Naive B cell (primary cell): ENCODE results near the gene MCCC2. TPM values are rescaled to one million over a fixed set of nuclear protein-coding genes. Genes with fewer than 3 reads are reported as not detected.
"Not testable (repeated sequence)": the region's sequence is repeated elsewhere in the genome, so short reads cannot be mapped to it uniquely, and the experiment has no call there.

Experiments used
- ATAC-seq, 2 donors: fragments of 150-1000 bp; cut with Tn5 transposase; 2 replicates each; pipeline ENCODE4 v1.10.0; 2021; ENCODE audit warnings: low read depth in 2 of 2, mild to moderate bottlenecking in 2 of 2, moderate library complexity in 2 of 2
- DNase-seq: peaks from one replicate; pipeline ENCODE4 v3.0.0; 2022
- H3K27ac Mint-ChIP-seq, 6 donors: one replicate each; pipeline ENCODE4 v1.8.0; 2020 to 2022; ENCODE audit warnings: mild to moderate bottlenecking in 6 of 6, mixed read lengths in 6 of 6, moderate library complexity in 5 of 6, inconsistent platforms in 2 of 6
- H3K27me3 Mint-ChIP-seq, 3 donors: one replicate each; pipeline ENCODE4 v1.8.0; 2021 to 2022; ENCODE audit warnings: mixed read lengths in 3 of 3, mild to moderate bottlenecking in 1 of 3
- H3K36me3 Mint-ChIP-seq, 2 donors: one replicate each; pipeline ENCODE4 v1.8.0; 2020 to 2022; ENCODE audit warnings: mixed read lengths in 2 of 2, inconsistent platforms in 1 of 2, mild to moderate bottlenecking in 1 of 2
- H3K4me1 Mint-ChIP-seq, 3 donors: one replicate each; pipeline ENCODE4 v1.8.0; 2020 to 2022; ENCODE audit warnings: mixed read lengths in 3 of 3, inconsistent platforms in 1 of 3, mild to moderate bottlenecking in 1 of 3, moderate library complexity in 1 of 3
- H3K4me3 Mint-ChIP-seq, 8 donors: one replicate each; pipeline ENCODE4 v1.8.0; 2020 to 2022; ENCODE audit warnings: mild to moderate bottlenecking in 8 of 8, mixed read lengths in 8 of 8, moderate library complexity in 8 of 8, inconsistent platforms in 2 of 8
- H3K9me3 Mint-ChIP-seq, 7 donors: one replicate each; pipeline ENCODE4 v1.8.0; 2020 to 2022; ENCODE audit warnings: mixed read lengths in 7 of 7, mild to moderate bottlenecking in 5 of 7, inconsistent platforms in 2 of 7, moderate library complexity in 1 of 7
- polyA plus RNA-seq, 6 donors: library from polyadenylated mRNA; unstranded; fragments of 300-500 nt; fragmentation: Illumina TruSeq; gene quantifications; one replicate each; pipeline ENCODE4 v1.2.3, GENCODE V29; 2021; ENCODE audit warnings: low read depth in 6 of 6

The MCCC2 gene
- polyA plus RNA-seq, 6 donors from 2014 or later = 27.3 to 42.1 (median 35.4) TPM

DNA sequence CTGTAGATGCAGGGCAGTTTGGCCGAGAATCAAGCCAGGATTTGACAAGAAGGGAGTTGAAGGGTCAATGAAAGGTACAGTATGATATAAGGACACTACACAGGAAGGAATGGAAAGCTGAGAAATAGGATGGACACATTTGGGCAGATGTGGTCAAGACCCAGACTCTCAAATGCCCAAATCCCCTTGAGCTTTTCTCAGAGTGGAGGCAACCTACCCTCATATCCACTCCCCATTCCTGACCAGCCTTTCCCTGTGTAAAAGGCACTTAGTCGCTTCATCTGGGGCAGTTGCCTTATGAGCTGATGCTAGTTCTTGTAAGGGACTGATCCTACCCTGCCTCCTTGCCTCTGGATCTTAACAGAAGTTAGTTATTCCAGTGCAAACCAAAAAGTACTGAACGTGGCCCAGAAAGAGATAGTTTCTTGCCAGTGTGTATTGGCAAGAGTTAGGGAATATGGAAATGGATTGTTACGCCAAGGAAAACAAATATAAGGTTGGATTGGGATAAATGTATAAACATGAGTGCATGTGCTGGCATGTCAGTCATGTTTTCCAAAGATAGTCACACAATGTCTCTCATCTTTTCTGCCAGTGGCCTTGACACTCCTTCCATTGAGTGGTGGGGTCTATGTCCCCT lies 4.1 kb upstream of the MCCC2 start:
- Mint-ChIP-seq H3K27me3 (no peaks in the 10 kb centered on the region), H3K27ac (no peak overlapping the region), H3K4me1 (peaks cover 4 to 18% (median 8%) of the 10 kb centered on the region in 3 donors), H3K9me3 (peaks cover 0 to 7% (median 0%) of the 10 kb centered on the region in 7 donors), H3K4me3 (peak overlapping the region in 1 of 8 donors; percentile 34), H3K36me3 (peaks cover 8 to 11% of the 10 kb centered on the region in 2 donors)
- no peak for ATAC-seq
- DNase-seq = no peak

DNA sequence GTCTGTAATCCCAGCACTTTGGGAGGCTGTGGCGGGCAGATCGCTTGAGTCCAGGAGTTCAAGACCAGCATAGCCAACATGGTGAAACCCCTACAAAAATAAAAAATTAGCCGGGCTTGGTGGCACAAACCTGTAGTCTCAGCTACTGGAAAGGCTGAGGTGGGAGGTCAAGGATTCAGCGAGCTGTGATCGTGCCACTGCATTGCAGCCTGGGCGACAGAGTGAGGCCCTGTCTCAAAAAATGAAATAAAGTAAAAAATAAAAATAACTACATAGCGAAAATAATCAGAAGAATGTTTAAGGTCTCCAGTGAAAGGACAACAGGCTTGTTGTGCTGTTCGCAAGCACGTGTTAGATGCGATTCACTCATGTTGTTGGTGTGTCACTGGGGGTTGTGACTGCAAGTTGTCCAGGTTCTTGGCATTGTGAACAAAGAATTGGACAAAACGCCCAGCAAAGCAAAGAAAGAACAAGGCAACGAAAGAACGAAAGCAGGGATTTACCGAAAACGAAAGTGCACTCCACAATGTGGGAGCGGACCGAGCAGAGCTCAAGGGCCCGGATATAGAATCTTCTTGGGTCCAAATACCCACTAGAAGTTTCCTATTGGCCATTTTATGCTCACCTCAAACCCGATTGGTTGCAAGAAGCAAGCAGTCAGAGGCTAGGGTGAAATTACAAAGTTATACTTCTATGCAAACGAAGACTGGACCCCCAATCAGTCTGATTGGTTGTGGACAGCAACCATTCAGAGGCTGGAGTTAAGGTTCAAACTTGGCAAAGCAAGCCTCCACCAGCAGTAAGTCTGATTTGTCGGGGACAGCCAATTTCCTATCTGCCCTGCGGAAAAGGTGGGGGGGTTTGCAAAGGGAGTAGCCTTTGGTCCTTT lies 844 bp upstream of the MCCC2 start:
- H3K4me3 Mint-ChIP-seq = peak overlapping the region; percentile 88 to 100 (median 98)
- DNase-seq (no peak), ATAC-seq (no peak)
- no peaks in the 10 kb centered on the region for H3K27me3 Mint-ChIP-seq
- H3K9me3 Mint-ChIP-seq = peaks cover 0 to 4% (median 0%) of the 10 kb centered on the region in 7 donors
- H3K36me3 Mint-ChIP-seq = no peaks in the 10 kb centered on the region
- peak overlapping the region; percentile 95 to 100 (median 98) for H3K27ac Mint-ChIP-seq
- H3K4me1 Mint-ChIP-seq = peaks cover 20 to 50% (median 32%) of the 10 kb centered on the region in 3 donors

DNA sequence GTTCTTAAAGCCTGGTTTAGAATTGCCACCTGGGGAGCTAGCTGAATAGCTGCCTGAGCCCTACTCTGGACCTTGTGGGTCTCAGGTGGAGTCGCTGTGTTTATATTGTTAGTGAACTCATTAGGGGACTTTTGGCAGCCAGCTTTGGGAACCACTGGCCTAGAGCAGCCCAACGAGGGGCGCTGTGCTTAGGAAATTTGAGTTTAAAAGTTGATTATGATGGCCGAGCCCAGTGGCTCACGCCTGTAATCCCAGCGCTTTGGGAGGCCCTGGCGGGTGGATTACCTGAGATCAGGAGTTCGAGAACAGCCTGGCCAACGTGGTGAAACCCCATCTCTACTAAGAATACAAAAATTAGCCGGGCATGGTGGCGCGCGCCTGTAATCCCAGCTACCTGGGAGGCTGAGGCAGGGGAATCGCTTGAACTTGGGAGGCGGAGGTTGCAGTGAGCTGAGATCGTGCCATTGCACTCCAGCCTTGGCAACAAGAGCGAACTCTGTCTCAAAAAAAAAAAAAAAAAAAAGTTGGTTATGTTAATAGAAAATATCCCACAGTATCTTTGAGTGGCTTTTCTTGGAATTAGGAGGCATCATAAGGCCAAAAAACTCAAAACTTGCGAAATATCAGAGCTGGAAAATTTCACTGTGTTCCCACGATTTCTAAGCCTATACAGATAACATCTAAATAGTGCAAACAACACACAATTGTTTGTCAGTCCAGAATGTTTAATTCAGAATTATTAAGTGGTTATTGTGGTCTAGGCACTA lies 809 bp downstream of the MCCC2 start:
- Mint-ChIP-seq H3K4me1 (peaks cover 25 to 53% (median 38%) of the 10 kb centered on the region in 3 donors), H3K27me3 (no peaks in the 10 kb centered on the region), H3K27ac (peak overlapping the region; percentile 95 to 100 (median 98)), H3K4me3 (peak overlapping the region; percentile 88 to 100 (median 98)), H3K9me3 (peaks cover 0 to 4% (median 0%) of the 10 kb centered on the region in 7 donors), H3K36me3 (peaks cover 4 to 8% of the 10 kb centered on the region in 2 donors)
- ATAC-seq (peak in 1 of 2 donors; percentile 14), DNase-seq (no peak)

DNA sequence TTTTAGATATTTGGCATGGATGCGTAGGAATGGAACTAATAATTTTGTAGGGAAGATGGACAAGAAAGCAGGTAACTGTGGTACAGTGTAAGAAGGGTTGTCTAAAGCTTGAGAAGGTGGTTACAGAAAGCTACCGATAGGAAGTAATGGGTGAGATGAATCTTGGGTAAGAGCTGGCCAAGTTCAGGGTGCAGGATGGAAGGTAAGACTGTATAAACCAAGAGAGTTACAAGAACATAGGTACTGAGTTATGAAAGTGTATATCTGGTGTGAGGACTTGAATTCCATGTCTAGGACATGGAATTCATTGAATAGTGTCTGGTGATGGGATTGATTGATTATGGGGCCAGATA lies 1.4 kb downstream of the MCCC2 start:
- Mint-ChIP-seq H3K4me1 (peaks cover 25 to 53% (median 38%) of the 10 kb centered on the region in 3 donors), H3K4me3 (peak overlapping the region; percentile 43 to 98 (median 80)), H3K27ac (peak overlapping the region in 4 of 6 donors; percentile 5 to 95 (median 58)), H3K9me3 (peaks cover 0 to 4% (median 0%) of the 10 kb centered on the region in 7 donors), H3K36me3 (peaks cover 4 to 8% of the 10 kb centered on the region in 2 donors), H3K27me3 (no peaks in the 10 kb centered on the region)
- DNase-seq (no peak), ATAC-seq (no peak)

DNA sequence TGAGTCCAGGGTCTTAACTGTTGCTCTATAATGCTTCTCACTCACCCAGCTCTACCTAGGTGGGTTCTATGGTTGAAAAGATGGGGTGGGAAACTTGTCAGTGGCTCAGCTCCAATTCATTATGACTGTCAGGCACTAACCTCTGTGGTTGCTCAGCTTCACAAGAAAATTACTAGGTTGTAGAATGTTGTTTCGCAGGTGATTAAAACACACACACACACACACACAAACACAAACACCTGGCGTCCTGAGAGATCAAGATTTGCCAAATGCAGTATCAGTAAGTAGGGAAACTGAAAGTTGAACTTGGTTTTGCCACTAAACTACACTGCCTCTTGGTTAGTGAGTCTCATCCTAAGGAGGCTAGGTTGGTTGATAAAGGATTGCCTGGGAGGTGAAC lies 2.8 kb downstream of the MCCC2 start:
- H3K9me3 Mint-ChIP-seq = peaks cover 0 to 4% (median 0%) of the 10 kb centered on the region in 7 donors
- H3K27ac Mint-ChIP-seq = peak overlapping the region in 1 of 6 donors; percentile 37
- DNase-seq (no peak), ATAC-seq (no peak)
- H3K36me3 Mint-ChIP-seq = peaks cover 4 to 8% of the 10 kb centered on the region in 2 donors
- H3K4me1 Mint-ChIP-seq = peaks cover 25 to 53% (median 38%) of the 10 kb centered on the region in 3 donors
- no peaks in the 10 kb centered on the region for H3K27me3 Mint-ChIP-seq
- H3K4me3 Mint-ChIP-seq = peak overlapping the region in 4 of 8 donors; percentile 3 to 95 (median 60)

DNA sequence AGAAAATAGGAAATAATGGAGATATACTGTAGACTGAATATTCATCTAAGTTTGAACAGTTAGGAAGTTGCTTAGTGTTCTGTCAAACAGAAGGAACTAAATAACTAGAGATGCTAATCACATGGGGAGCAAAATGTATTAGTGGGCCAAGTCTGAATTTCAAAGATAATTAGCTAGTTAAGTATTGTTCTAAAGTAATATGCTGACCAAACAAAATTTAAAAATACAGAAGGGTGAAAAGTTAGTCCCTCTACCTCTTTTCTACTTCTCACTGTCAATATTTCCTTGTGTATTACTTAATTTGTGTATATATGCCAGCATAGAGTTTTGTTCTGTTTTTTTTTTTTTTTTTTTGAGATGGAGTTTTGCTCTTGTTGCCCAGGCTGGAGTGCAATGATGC lies 4.0 kb downstream of the MCCC2 start:
- Mint-ChIP-seq H3K4me1 (peaks cover 25 to 52% (median 38%) of the 10 kb centered on the region in 3 donors), H3K4me3 (peak overlapping the region in 2 of 8 donors; percentile 7 to 33), H3K27me3 (no peaks in the 10 kb centered on the region), H3K9me3 (peaks cover 0 to 4% (median 0%) of the 10 kb centered on the region in 7 donors), H3K36me3 (peaks cover 9 to 10% of the 10 kb centered on the region in 2 donors), H3K27ac (no peak overlapping the region)
- ATAC-seq (no peak), DNase-seq (no peak)

DNA sequence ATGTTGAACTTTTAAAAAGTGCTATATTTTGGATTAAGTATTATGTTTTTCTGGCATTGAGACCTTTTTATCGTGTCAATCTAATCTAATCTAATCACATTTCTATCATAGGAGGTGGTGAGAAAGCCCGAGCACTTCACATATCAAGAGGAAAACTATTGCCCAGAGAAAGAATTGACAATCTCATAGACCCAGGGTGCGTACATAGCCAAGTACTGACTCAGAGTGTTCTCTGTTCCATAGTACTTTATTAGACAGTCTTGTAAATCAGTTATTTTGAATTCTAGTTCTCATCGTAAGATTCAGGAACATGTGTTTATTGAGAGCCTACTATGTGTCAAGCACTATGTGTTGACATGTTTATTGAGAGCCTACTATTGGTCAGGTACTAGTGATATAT lies 9.0 kb downstream of the MCCC2 start:
- Mint-ChIP-seq H3K27me3 (no peaks in the 10 kb centered on the region), H3K4me1 (peaks cover 4 to 7% (median 4%) of the 10 kb centered on the region in 3 donors), H3K4me3 (no peak overlapping the region), H3K9me3 (no peaks in the 10 kb centered on the region), H3K27ac (no peak overlapping the region), H3K36me3 (peaks cover 25 to 30% of the 10 kb centered on the region in 2 donors)
- DNase-seq = no peak
- no peak for ATAC-seq

DNA sequence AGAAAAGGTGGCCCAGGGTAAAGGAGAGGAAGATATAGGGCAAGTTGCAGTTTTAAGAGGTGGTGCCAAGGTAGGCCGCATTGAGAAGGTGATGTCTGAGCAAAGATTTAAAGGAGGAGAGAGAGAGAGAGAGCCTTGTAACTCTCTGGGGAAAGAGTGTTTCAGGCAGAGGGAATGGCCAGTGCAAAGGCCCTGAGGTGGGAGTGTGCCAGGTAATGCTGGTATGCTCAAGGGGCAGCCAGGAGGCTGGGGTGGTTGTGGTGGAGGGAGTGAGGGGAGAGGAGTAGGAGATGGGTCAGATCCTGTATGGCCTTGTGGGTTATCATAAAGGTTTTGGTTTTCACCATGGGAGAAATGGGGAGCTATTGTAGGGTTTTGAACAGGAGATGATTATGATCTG lies 9.9 kb downstream of the MCCC2 start:
- peak overlapping the region in 2 of 6 donors; percentile 11 to 31 for H3K27ac Mint-ChIP-seq

DNA sequence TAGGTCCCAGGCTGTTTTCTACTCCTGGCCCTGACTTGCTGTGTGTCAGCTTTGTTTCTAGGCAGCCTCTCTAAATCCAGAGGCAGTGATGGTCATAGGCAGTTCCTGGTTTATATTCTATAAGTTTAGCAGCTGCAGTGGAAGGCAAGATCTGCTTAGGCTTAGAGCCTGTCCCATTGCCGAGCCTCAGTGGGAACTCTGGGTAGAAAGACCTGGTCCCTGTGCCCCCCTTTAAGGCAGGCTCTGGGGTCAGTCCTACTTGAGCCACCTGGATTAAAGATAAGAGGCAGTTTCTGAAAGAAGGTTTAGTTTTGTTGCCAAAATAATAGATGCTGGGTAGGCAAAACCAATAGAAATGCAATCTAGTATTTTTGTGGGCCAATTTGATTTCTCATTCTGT lies 13.6 kb downstream of the MCCC2 start:
- no peaks in the 10 kb centered on the region for H3K4me1 Mint-ChIP-seq
- DNase-seq (no peak), ATAC-seq (no peak)
- no peak overlapping the region for H3K4me3 Mint-ChIP-seq
- peaks cover 0 to 2% (median 0%) of the 10 kb centered on the region in 7 donors for H3K9me3 Mint-ChIP-seq
- H3K27ac Mint-ChIP-seq = peak overlapping the region in 4 of 6 donors; percentile 16 to 62 (median 31)
- H3K27me3 Mint-ChIP-seq = no peaks in the 10 kb centered on the region
- H3K36me3 Mint-ChIP-seq = peaks cover 29 to 41% of the 10 kb centered on the region in 2 donors

More for the DNA sequence above, 9.9 kb downstream of the MCCC2 start:
- Mint-ChIP-seq H3K36me3 (peaks cover 25 to 30% of the 10 kb centered on the region in 2 donors), H3K27me3 (no peaks in the 10 kb centered on the region), H3K9me3 (no peaks in the 10 kb centered on the region), H3K4me3 (no peak overlapping the region), H3K4me1 (peaks cover 3 to 6% (median 4%) of the 10 kb centered on the region in 3 donors)
- DNase-seq (no peak), ATAC-seq (no peak)

DNA sequence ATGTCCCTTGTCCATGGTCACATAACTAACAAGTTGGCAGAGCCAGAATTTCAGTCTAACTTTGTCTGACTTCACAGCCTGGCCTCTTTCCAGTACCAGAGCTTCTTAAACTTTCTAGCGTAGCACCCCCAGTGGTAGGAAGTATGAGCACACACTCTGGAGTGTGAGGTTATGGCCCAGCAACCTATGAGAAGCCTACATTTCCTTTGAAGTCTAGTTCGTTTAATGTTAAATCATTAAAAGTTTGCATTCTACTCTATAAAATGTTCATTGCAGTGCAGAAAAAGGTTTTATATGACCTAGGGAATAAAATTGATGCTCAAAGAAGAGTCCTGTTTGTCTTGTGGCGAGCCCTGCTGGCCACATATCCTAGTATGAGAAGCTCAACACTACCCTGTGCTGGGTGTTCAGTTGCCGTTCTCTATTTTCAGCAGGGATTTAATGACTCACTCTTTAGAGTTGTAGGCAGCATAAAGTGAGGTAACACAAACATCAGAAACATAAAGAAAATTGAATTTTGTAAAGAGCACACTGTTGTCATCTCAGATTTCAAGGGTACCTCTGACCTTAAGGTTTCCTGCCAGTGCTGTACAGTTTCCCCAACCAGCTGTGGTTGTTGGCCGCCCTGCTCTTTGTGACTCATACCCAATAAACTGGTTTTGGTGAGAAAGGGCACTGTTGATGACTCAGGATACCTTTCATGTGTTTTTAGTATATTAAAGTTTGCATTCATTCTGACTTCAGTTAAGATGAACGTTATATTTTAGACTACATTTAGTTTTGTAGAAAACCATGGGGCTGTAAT lies 14.3 kb downstream of the MCCC2 start:
- Mint-ChIP-seq H3K4me1 (no peaks in the 10 kb centered on the region), H3K27me3 (no peaks in the 10 kb centered on the region), H3K9me3 (peaks cover 0 to 2% (median 0%) of the 10 kb centered on the region in 7 donors), H3K27ac (no peak overlapping the region), H3K4me3 (no peak overlapping the region), H3K36me3 (peaks cover 25 to 35% of the 10 kb centered on the region in 2 donors)
- ATAC-seq (peak; percentile 73 to 79), DNase-seq (peak; percentile 6)

DNA sequence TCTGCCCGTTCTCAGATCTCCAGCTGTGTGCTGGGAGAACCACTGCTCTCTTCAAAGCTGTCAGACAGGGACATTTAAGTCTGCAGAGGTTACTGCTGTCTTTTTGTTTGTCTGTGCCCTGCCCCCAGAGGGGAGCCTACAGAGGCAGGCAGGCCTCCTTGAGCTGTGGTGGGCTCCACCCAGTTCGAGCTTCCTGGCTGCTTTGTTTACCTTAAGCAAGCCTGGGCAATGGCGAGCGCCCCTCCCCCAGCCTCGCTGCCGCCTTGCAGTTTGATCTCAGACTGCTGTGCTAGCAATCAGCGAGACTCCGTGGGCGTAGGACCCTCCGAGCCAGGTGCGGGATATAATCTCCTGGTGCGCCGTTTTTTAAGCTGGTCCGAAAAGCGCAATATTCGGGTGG lies 22.8 kb downstream of the MCCC2 start:
- peaks cover 3 to 12% of the 10 kb centered on the region in 2 donors for H3K36me3 Mint-ChIP-seq
- not testable (repeated sequence) for H3K4me3 Mint-ChIP-seq, H3K4me1 Mint-ChIP-seq, ATAC-seq, H3K27ac Mint-ChIP-seq, DNase-seq, H3K9me3 Mint-ChIP-seq, H3K27me3 Mint-ChIP-seq

DNA sequence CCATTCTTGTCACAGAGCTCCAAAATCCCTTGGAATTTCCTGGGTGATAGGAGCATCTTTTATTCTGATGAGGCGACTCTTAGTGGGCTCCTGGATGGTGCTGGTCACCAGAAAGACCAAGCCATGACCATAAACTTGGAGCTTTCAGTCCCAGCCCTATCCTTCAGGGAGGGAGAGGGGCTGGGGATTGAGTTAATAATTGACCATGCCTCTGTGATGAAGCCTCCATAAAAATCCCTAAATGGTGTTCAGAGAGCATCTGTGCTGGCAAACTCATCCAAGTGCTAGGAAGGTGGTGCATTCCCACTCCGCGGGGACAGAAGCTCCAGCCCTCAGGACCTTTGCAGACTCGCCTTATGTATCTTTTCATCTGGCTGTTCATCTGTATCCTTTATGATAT lies 28.7 kb downstream of the MCCC2 start:
- peaks cover 0 to 7% (median 0%) of the 10 kb centered on the region in 7 donors for H3K9me3 Mint-ChIP-seq
- DNase-seq (no peak), ATAC-seq (no peak)
- H3K4me3 Mint-ChIP-seq = no peak overlapping the region
- peaks cover 9 to 22% (median 20%) of the 10 kb centered on the region in 3 donors for H3K4me1 Mint-ChIP-seq
- peaks cover 20 to 38% of the 10 kb centered on the region in 2 donors for H3K36me3 Mint-ChIP-seq
- H3K27me3 Mint-ChIP-seq = no peaks in the 10 kb centered on the region
- peak overlapping the region in 2 of 6 donors; percentile 24 to 26 for H3K27ac Mint-ChIP-seq
